ENCODE results near the gene BMAL1. TPM values are rescaled to one million over a fixed set of nuclear protein-coding genes. Genes with fewer than 3 reads are reported as not detected.

BMAL1 gene
- total RNA-seq, 4 donors from 2014 or later, result 15.8 to 125 (median 24.4) TPM

- Histone ChIP-seq H3K27me3 (no peaks in the 10 kb centered on the region), H3K27ac (no peak overlapping the region), H3K9me3 (no peaks in the 10 kb centered on the region), H3K4me3 (no peak overlapping the region), H3K36me3 (no peaks in the 10 kb centered on the region), H3K4me1 (no peaks in the 10 kb centered on the region)
- intact Hi-C loops (cut with DNase I; ENCODE audit: low total_unique reads), result no loop called here
- no peak for TF ChIP-seq POLR2A (IDR thresholded peaks at IDR 0.05)
- no peak for DNase-seq
These were observed 50.7 kb downstream of the BMAL1 start for GRCh38 chr11:13328286-13328685.

- no peaks in the 10 kb centered on the region for H3K9me3 ChIP-seq
- no peak overlapping the region for H3K4me3 ChIP-seq
- no peak overlapping the region for H3K27ac ChIP-seq
- no peak for TF ChIP-seq POLR2A (IDR thresholded peaks at IDR 0.05)
- TF ChIP-seq CTCF (IDR thresholded peaks at IDR 0.05), result no peak
- intact Hi-C loops (cut with DNase I; ENCODE audit: low total_unique reads), result no loop called here
- no peaks in the 10 kb centered on the region for H3K27me3 ChIP-seq
- DNase-seq, result no peak
- no peaks in the 10 kb centered on the region for H3K4me1 ChIP-seq
- H3K36me3 ChIP-seq, result no peaks in the 10 kb centered on the region
These were observed 52.2 kb downstream of the BMAL1 start for GRCh38 chr11:13329670-13330356.

GRCh38 chr11:13332124-13332523 lies 54.5 kb downstream of the BMAL1 start:
- Histone ChIP-seq H3K9me3 (no peaks in the 10 kb centered on the region), H3K4me1 (no peaks in the 10 kb centered on the region), H3K27ac (no peak overlapping the region), H3K4me3 (no peak overlapping the region), H3K36me3 (no peaks in the 10 kb centered on the region), H3K27me3 (no peaks in the 10 kb centered on the region)
- intact Hi-C loops (cut with DNase I; ENCODE audit: low total_unique reads), result no loop called here
- TF ChIP-seq POLR2A (IDR thresholded peaks at IDR 0.05), result no peak
- no peak for TF ChIP-seq CTCF (IDR thresholded peaks at IDR 0.05)
- DNase-seq, result no peak

- H3K9me3 ChIP-seq, result no peaks in the 10 kb centered on the region
- H3K36me3 ChIP-seq, result no peaks in the 10 kb centered on the region
- no peak overlapping the region for H3K4me3 ChIP-seq
- H3K27ac ChIP-seq, result no peak overlapping the region
- H3K27me3 ChIP-seq, result no peaks in the 10 kb centered on the region
- intact Hi-C loops (cut with DNase I; ENCODE audit: low total_unique reads), result no loop called here
- DNase-seq, result no peak
- no peaks in the 10 kb centered on the region for H3K4me1 ChIP-seq
- TF ChIP-seq CTCF (IDR thresholded peaks at IDR 0.05), result no peak
These were observed 55.9 kb downstream of the BMAL1 start for GRCh38 chr11:13333456-13333957.

- intact Hi-C loops (cut with DNase I; ENCODE audit: low total_unique reads), result no loop called here
- no peaks in the 10 kb centered on the region for H3K27me3 ChIP-seq
- no peak for DNase-seq
- H3K9me3 ChIP-seq, result no peaks in the 10 kb centered on the region
- no peaks in the 10 kb centered on the region for H3K36me3 ChIP-seq
- no peak overlapping the region for H3K27ac ChIP-seq
- no peak for TF ChIP-seq CTCF (IDR thresholded peaks at IDR 0.05)
- no peak for TF ChIP-seq POLR2A (IDR thresholded peaks at IDR 0.05)
- no peak overlapping the region for H3K4me3 ChIP-seq
- no peaks in the 10 kb centered on the region for H3K4me1 ChIP-seq
These were observed 56.6 kb downstream of the BMAL1 start for GRCh38 chr11:13334034-13334786.

Data from uterus (tissue), 4 donors.